Measurements from ENCODE around the gene CCDC28B. TPM values are rescaled to one million over a fixed set of nuclear protein-coding genes. Genes with fewer than 3 reads are reported as not detected.
"Not testable (repeated sequence)": the region's sequence is repeated elsewhere in the genome, so short reads cannot be mapped to it uniquely, and the experiment has no call there.

CCDC28B gene
- total RNA-seq (2014; rRNA removed; shearing (Covaris generic)), result 25.1 and 36.3 TPM in 2 replicates

- peak; percentile 45 for DNase-seq (ENCODE audit: low spot score)
Observed at GRCh38 chr1:32200226-32201010, at the start of gene CCDC28B. Gene CCDC28B, plus strand, starts transcription at chr1:32200595. Its CDS starts 1,341 bp downstream, at chr1:32201936.

DNA sequence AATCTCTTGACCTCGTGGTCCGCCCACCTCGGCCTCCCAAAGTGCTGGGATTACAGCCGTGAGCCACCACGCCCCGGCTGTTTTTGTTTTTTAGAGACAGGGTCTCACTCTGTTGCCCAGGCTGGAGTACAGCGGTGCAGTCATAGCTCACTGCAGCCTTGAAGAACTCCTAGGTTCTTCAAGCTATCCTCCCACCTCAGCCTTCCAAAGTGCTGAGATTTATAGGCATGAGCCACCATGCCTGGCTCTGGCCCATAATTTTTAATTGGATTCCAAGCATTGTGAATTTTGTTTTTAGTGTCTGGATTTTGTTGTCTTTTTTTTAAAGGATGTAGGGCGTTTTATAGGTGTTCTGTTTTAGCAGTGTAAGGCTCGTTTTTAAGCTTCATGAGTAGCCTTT lies 49.5 kb upstream of the CCDC28B start:
- DNase-seq (ENCODE audit: low spot score), result no peak

GRCh38 chr1:32151319-32151787 lies 49.0 kb upstream of the CCDC28B start:
- no peak for DNase-seq (ENCODE audit: low spot score)

GRCh38 chr1:32159189-32159588 lies 41.2 kb upstream of the CCDC28B start:
- no peak for DNase-seq (ENCODE audit: low spot score)

DNA sequence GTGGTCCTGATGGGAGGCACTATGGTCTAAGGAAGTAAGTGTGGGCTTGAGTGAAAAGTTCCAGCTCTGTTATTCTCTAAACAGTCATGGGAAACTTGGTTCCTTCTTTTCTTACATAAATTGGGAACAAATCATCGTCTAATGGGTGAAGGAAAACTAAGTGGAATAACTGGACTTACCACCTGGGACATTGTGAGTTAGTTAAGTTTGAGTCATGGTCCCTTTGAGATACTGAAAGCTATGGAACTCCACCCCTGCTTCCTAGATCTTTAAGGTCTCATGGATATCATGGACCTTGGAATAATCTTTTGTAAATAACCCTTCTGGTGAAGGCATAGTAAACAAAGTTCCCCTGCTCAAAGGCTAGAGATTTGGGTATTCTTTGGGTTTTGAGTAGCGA lies 37.0 kb upstream of the CCDC28B start:
- DNase-seq (ENCODE audit: low spot score), result no peak

GRCh38 chr1:32165633-32166032 lies 34.8 kb upstream of the CCDC28B start:
- not testable (repeated sequence) for DNase-seq (ENCODE audit: low spot score)

DNA sequence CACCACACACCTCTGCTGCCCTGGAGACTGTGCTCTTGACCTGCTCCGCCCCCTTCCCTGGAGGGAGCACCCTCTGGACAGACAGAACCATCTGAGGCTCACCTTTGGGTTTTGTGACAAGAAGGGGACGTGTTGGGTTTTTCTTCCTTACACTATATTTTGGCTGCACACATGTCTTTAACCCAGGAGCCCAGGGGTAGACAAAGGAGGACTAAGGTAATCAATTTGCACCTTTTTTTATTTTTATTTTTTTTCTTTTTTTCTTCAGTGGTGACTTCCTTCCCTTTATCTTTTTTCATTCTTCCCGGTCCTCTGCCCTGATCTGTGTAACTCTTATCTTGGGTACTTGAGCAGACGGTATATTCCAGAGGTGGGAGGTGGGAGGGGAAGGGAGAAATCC lies 29.4 kb upstream of the CCDC28B start:
- DNase-seq (ENCODE audit: low spot score), result no peak

DNA sequence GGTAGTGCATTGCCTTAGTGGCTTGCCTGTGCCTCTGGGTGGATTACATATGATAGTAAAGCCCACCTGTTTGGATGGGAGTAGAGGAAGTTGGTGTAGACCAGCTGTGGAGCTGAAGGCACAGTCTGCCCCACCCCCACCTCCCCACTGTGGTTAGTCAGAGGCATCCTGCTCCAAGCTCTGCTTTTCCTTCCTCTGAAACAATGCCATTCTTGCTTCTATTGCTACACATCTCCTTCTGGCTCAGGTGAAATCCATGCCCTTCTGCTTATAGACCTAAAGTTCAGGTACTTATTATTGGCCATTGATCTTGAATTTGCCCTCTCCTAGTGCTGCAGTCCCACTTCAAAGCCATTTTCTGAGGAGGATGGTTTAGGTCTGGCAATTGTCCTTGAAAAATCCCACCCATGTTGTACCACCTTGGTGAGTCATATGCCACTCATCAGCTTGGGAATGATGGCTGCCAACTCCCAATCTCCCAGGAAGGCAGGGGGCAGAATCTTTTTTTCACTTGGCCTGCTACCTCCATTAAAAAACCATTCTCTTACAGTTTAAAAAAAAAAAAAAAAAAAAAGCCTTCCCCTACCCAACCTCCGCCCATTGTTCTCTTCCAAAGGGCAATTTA lies 27.7 kb upstream of the CCDC28B start:
- no peak for DNase-seq (ENCODE audit: low spot score)

DNA sequence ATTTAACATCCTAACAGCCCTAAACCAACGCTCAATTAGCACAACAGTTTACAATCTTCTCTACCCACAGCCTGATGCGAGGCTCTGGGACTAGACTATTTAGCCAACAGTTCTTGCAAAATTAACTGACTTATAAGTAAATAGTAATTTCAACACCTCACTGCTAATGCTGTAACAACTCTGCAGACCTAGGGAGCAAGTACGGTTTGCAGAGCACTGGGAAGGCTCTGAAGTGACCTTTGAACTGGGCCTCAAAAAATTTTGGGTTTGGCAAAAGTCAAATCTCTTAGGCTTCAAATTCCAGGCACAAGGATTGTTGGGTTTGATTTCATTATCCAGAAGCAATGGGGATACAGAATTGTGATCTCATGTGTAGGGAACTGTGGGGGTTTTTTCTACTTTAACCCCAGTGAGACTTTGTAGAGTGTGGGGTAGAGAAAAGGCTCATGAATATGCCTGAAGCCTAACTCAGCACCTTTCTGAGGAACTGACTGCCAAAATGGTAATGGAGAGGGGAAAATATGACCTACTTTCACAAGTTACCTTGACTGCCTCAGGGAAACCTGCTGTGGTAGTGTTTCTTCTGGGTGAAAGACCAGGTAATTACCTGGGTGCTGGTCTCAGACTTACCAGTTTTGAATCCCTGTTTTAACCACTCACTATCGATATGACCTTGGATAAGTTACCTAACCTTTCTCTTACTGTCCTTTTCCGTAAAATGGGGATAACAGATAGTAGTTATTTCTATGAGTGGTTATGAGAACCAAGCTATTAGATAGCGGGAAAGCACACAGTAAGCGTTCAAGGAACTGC lies 21.8 kb upstream of the CCDC28B start:
- DNase-seq (ENCODE audit: low spot score), result no peak

DNA sequence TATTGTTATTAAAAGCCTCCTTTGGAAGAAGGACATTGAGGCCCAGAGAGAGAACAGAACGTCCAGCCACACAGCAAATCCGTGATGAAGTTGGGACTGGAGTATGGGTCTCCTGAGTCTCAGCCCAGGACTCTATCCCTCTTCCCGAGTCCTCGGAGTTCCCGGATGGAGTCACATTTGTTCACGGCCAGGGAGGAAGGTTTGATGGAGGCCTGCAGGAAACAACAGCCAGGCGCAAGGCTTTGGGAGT lies 21.3 kb upstream of the CCDC28B start:
- no peak for DNase-seq (ENCODE audit: low spot score)

DNA sequence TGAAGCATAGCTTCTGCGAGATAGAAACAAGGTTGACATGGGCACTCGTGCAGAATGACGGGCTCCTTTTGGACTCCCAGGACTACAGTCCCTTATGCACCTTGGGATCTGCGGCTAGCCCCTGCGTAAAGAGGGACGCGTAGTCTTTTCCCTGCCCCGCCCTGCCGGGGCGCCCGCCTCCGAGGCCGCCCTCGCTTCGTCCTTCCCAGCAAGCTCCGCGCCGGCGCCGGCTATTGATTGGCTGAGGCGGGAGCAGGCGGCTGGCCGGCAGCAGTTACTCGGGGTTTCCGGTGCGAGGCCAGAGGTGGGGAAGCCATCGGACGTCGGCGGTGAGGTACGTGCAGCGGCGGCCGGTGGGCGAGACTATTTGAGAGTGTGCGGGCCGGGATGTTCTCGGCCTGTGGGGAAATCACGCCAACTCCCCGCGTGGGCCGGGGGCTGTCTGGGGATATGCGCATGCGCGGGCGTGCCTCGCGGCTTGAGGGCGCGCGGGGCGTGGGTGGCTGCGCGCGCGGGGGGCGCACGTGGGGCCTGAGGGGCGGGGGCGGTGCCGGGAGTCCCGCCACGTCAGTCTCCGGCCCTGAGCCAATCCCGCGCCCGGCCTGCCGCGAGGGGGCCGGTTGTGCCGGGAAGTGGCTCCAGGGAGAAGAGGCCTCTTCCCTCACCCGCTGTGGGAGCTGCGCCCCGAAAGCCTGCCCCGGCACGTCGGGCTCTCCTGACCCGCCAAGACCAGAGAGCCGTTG lies 20.8 kb upstream of the CCDC28B start, which contains the start of gene TXLNA:
TXLNA (plus strand) TSS at position 233 of the 743 bp plus-strand sequence. CDS start 671 bp downstream, outside the sequence.
- peak; percentile 83 for DNase-seq (ENCODE audit: low spot score)

- DNase-seq (ENCODE audit: low spot score), result no peak
Observed at GRCh38 chr1:32180186-32181060, 20.0 kb upstream of the CCDC28B start.

DNA sequence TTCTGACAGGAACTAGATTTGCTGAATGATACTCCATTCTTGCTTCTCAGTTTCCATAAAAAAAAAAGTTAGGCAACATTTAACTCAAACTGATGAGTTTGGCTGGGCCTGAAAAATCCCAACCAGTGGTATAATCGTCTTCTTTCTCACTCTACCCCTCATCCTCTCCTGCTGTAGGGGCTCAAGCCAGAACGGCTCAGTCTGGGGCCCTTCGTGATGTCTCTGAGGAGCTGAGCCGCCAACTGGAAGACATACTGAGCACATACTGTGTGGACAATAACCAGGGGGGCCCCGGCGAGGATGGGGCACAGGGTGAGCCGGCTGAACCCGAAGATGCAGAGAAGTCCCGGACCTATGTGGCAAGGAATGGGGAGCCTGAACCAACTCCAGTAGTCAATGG lies 19.3 kb upstream of the CCDC28B start:
- no peak for DNase-seq (ENCODE audit: low spot score)

DNA sequence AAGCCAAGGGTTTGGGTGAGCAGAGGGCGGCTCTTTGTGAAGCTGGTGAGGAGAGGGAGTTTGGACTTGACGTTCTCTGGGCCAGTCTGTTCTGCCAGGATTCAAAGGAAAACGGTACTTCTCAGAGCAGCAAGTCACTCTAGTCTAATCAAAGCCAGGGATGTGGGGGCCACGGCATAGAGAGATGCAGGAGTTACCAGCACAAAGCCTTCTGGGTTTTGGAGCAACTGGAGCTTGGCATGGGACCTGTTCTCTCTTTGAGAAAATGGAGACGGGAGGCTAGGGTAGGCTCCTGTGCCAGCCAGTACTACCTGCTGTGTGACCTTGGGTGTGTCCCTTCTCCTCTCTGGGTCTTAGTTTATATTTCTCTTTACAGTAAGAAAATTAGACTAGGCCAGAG lies 18.8 kb upstream of the CCDC28B start:
- DNase-seq (ENCODE audit: low spot score), result no peak

- no peak for DNase-seq (ENCODE audit: low spot score)
Observed at GRCh38 chr1:32182060-32182459, 18.3 kb upstream of the CCDC28B start.

DNA sequence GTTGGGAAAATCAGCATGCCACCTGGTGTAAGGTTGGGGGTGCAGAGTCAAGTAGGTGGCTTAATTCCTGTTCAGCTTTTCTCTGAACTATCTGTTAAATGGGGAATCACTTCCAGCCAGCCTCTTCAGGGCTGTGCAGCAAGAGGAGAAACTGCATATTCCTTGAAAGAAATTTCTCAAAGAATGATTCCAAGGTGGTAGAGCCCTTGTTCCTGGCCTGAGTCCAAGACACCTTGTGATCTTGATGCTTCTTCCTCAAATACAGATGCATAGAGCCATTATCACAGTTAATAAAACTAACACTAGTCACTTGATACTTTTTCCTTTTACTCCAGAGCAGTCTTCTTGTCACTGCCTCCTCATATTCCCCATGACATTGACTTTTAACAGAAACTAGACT lies 15.7 kb upstream of the CCDC28B start:
- DNase-seq (ENCODE audit: low spot score), result no peak

GRCh38 chr1:32186077-32186476 lies 14.3 kb upstream of the CCDC28B start:
- DNase-seq (ENCODE audit: low spot score), result no peak

DNA sequence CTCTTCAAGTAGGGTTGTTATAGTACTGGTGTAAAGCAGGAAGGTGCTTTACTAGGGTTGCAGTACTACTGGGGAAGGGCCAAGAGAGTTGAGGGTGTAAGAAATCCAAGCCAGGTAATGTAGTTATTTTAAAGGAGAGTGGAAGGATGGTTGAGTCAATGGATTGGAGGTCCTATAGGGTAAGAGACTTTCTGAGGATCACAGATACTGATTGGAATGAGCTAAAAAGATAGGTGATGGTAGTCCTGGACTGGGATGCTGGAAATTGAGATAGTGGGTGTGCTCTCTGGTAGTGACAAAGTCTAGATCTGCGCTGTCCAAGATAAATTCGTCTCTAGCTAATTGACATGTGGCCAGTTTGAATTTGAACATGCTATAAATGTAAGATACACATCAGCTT lies 13.9 kb upstream of the CCDC28B start:
- no peak for DNase-seq (ENCODE audit: low spot score)

- no peak for DNase-seq (ENCODE audit: low spot score)
Observed at GRCh38 chr1:32187850-32188249, 12.5 kb upstream of the CCDC28B start.

DNA sequence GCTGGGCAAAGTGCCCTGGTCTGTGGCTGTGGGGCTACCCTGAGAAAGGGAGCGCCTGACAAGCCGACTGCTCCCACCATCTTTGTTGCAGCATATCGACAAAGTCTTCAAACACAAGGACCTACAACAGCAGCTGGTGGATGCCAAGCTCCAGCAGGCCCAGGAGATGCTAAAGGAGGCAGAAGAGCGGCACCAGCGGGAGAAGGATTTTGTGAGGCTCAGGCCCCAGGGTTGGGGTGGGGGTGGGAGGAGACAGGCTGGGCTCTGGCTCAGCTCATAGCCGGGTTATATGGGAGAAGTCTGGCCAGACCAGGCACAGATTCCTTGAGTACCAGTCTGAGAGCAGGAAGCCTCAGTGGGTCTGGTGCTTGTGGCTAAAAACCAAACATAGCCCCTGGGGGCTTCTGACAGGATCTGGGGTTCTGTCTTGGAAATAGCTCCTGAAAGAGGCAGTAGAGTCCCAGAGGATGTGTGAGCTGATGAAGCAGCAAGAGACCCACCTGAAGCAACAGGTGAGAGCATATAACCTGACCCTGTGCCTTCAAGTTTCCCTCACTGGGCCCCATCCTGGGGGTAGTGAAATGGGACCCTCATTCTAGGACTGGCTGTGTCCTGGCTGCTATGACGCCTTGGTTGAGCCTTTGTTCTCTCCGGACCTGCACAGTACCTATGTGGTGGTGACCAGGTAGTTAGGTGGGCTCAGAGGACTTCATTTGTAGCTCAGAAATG lies 8.0 kb upstream of the CCDC28B start:
- no peak for DNase-seq (ENCODE audit: low spot score)
